Measurements from ENCODE around the gene SF3A2.

The SF3A2 gene

DNA sequence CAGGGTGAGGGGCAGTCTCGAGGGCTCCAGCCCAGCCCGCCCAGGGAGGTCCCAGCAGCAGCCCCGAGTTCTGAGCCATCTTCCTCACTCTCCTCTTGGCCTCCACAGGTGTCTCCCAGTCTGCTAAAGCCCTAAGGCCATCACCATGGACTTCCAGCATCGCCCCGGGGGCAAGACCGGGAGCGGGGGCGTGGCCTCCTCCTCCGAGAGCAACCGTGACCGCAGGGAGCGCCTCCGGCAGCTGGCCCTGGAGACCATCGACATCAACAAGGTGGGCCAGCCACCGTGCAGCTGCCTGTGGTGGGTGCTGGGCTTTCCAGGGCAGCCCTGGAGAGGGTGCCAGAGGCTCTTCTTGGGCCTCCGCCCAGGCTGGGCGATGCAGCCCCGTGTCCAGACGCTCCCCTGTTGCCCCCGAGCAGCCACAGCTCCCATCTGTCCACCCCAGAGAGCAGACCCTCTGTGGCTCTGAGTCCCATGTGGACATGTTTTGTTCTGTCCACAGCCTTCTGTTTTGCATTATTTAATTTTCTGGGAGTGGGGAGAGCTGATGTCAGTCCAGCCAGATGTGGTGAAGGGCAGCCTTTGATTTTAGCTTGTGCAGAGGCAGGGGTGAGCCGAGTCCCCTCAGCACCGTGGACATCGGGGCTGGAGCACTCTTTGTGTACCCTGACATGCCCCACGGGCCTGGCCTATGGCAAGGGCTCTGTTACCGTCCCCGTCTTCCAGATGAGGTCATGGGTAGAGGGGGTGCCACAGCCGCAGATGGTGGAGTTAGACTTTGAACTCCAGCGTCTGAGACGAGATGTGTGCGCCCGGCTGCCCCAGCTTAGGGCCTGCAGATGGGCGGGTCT, 6.9 kb downstream of the SF3A2 start:
- H3K9me3 ChIP-seq (ENCODE audit: control insufficient read depth, insufficient read depth, low read depth, low read length), result no peaks in the 10 kb centered on the region
- peaks cover 4% of the 10 kb centered on the region; the same call in 1 of the 2 replicates for H3K4me1 ChIP-seq (ENCODE audit: control insufficient read depth, insufficient read depth, low read length)
- H3K36me3 ChIP-seq (ENCODE audit: control insufficient read depth in 2 of 2, insufficient read depth in 1 of 2, low read length in 2 of 2), result peaks cover 10 to 84% of the 10 kb centered on the region in 2 experiments
- no peak overlapping the region for H3K4me3 ChIP-seq (ENCODE audit: low read depth, low read length)
- H3K27ac ChIP-seq (ENCODE audit: extremely low read depth, low read depth, low read length), result no peak overlapping the region
- POLR2A ChIA-PET, result no interaction called here
- CTCF ChIA-PET, result interaction anchor here (1.0 kb wide), 1 partner anchor 18 kb away, joined by 4 read pairs; no protein-coding TSS in a partner anchor
- TF ChIP-seq ZNF792 (tag by site-specific recombination; IDR thresholded peaks at IDR 0.05), result no peak
- 0 out of 2 replicates have a peak, but pooled peaks have one; percentile 20 for TF ChIP-seq ZIC2 (tag by site-specific recombination; IDR thresholded peaks at IDR 0.05)
- peak; percentile 36; the same call in 1 of the 2 replicates for TF ChIP-seq GLIS2 (tag by site-specific recombination; IDR thresholded peaks at IDR 0.05)
- no peak for TF ChIP-seq WT1 (tag by site-specific recombination; IDR thresholded peaks at IDR 0.05)
- TF ChIP-seq EGR2 (tag by site-specific recombination; IDR thresholded peaks at IDR 0.05; ENCODE audit: low read depth), result no peak
- TF ChIP-seq ZNF621 (tag by site-specific recombination; IDR thresholded peaks at IDR 0.05), result no peak
- TF ChIP-seq, protein P1, sequence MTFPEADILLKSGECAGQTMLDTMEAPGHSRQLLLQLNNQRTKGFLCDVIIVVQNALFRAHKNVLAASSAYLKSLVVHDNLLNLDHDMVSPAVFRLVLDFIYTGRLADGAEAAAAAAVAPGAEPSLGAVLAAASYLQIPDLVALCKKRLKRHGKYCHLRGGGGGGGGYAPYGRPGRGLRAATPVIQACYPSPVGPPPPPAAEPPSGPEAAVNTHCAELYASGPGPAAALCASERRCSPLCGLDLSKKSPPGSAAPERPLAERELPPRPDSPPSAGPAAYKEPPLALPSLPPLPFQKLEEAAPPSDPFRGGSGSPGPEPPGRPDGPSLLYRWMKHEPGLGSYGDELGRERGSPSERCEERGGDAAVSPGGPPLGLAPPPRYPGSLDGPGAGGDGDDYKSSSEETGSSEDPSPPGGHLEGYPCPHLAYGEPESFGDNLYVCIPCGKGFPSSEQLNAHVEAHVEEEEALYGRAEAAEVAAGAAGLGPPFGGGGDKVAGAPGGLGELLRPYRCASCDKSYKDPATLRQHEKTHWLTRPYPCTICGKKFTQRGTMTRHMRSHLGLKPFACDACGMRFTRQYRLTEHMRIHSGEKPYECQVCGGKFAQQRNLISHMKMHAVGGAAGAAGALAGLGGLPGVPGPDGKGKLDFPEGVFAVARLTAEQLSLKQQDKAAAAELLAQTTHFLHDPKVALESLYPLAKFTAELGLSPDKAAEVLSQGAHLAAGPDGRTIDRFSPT (tag by site-specific recombination; IDR thresholded peaks at IDR 0.05), result no peak
- 0 out of 2 replicates have a peak, but pooled peaks have one; percentile 10 for TF ChIP-seq SCRT1 (tag by site-specific recombination; IDR thresholded peaks at IDR 0.05; ENCODE audit: borderline replicate concordance)
- TF ChIP-seq CTCF (tag by site-specific recombination; IDR thresholded peaks at IDR 0.05), result no peak
- no peak for TF ChIP-seq RBAK (tag by site-specific recombination; IDR thresholded peaks at IDR 0.05)
- no peak for TF ChIP-seq ZNF146 (tag by site-specific recombination; IDR thresholded peaks at IDR 0.05)
- TF ChIP-seq ZNF501 (tag by site-specific recombination; IDR thresholded peaks at IDR 0.05), result no peak
- no peak for TF ChIP-seq ZNF223 (tag by site-specific recombination; IDR thresholded peaks at IDR 0.05)
- TF ChIP-seq BCL11B (tag by site-specific recombination; IDR thresholded peaks at IDR 0.05; ENCODE audit: low read depth), result no peak
- no peak for TF ChIP-seq PRDM1 (tag by site-specific recombination; IDR thresholded peaks at IDR 0.05)
- TF ChIP-seq OVOL3 (tag by site-specific recombination; IDR thresholded peaks at IDR 0.05), result no peak
- no peak for TF ChIP-seq ZNF121 (tag by site-specific recombination; IDR thresholded peaks at IDR 0.05)
- no peak for TF ChIP-seq HOXC10 (CRISPR knock-in tag; IDR thresholded peaks at IDR 0.05)
- TF ChIP-seq, protein P2, sequence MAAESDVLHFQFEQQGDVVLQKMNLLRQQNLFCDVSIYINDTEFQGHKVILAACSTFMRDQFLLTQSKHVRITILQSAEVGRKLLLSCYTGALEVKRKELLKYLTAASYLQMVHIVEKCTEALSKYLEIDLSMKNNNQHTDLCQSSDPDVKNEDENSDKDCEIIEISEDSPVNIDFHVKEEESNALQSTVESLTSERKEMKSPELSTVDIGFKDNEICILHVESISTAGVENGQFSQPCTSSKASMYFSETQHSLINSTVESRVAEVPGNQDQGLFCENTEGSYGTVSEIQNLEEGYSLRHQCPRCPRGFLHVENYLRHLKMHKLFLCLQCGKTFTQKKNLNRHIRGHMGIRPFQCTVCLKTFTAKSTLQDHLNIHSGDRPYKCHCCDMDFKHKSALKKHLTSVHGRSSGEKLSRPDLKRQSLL (tag by site-specific recombination; IDR thresholded peaks at IDR 0.05), result no peak
- TF ChIP-seq ZNF747 (tag by site-specific recombination; IDR thresholded peaks at IDR 0.05), result no peak
- no peak for TF ChIP-seq YY2 (tag by site-specific recombination; IDR thresholded peaks at IDR 0.05)
- TF ChIP-seq SCRT2 (tag by site-specific recombination; IDR thresholded peaks at IDR 0.05), result peak; percentile 65
- 0 out of 2 replicates have a peak, but pooled peaks have one; percentile 19 for TF ChIP-seq KLF9 (tag by site-specific recombination; IDR thresholded peaks at IDR 0.05; ENCODE audit: low read depth)
- no peak for TF ChIP-seq ZBTB20 (tag by site-specific recombination; IDR thresholded peaks at IDR 0.05)
- no peak for TF ChIP-seq ZNF768 (tag by site-specific recombination; IDR thresholded peaks at IDR 0.05)
- TF ChIP-seq ZNF530 (tag by site-specific recombination; IDR thresholded peaks at IDR 0.05; ENCODE audit: low read depth), result no peak
- no peak for TF ChIP-seq HOXD13 (CRISPR knock-in tag; IDR thresholded peaks at IDR 0.05; ENCODE audit: borderline replicate concordance)
- TF ChIP-seq YY1 (tag by site-specific recombination; IDR thresholded peaks at IDR 0.05), result no peak
- no peak for TF ChIP-seq ZBTB49 (tag by site-specific recombination; IDR thresholded peaks at IDR 0.05; ENCODE audit: low read depth)
- no peak for TF ChIP-seq ZNF629 (tag by site-specific recombination; IDR thresholded peaks at IDR 0.05)
